CD14-positive monocyte (primary cell): ENCODE results near the gene NUP54. TPM values are rescaled to one million over a fixed set of nuclear protein-coding genes. Genes with fewer than 3 reads are reported as not detected.

ENCODE experiments used
- DNase-seq, 3 donors: peaks; one replicate each; pipeline ENCODE4 v3.0.0-alpha.2; 2011 to 2022
- H2AFZ ChIP-seq: 2 replicates; pipeline ENCODE4 v1.6.0; 2012; ENCODE audit warnings: mild to moderate bottlenecking, low read depth, low read length, inconsistent platforms; ENCODE audit not compliant: insufficient read depth, poor library complexity, severe bottlenecking
- H3K27ac ChIP-seq, 2 donors: 1 replicate in 1 of 2; 2 replicates in 1 of 2; pipeline ENCODE4 v1.5.1; 2012 to 2013; ENCODE audit warnings: low read length in 2 of 2, control low read depth in 1 of 2, inconsistent platforms in 1 of 2, low read depth in 1 of 2, mild to moderate bottlenecking in 1 of 2
- H3K27me3 ChIP-seq, 2 donors: one replicate each; pipeline versions ENCODE4 v1.6.0 to v1.6.1; 2011 to 2013; ENCODE audit warnings: low read length in 2 of 2; ENCODE audit not compliant: control insufficient read depth in 2 of 2, insufficient read depth in 2 of 2
- H3K36me3 ChIP-seq, 2 donors: replicated peaks in 1 of 2; 1 replicate in 1 of 2; 2 replicates in 1 of 2; pipeline versions ENCODE4 v1.5.1 to v1.6.1; 2012 to 2013; ENCODE audit warnings: low read length in 2 of 2, control low read depth in 1 of 2, inconsistent platforms in 1 of 2, mild to moderate bottlenecking in 1 of 2; ENCODE audit not compliant: insufficient read depth in 2 of 2, control insufficient read depth in 1 of 2
- H3K4me1 ChIP-seq, 2 donors: 1 replicate in 1 of 2; 2 replicates in 1 of 2; pipeline versions ENCODE4 v1.5.1 to v1.6.1; 2012 to 2013; ENCODE audit warnings: low read length in 2 of 2, control low read depth in 1 of 2, inconsistent platforms in 1 of 2, mild to moderate bottlenecking in 1 of 2, moderate library complexity in 1 of 2; ENCODE audit not compliant: insufficient read depth in 2 of 2, control insufficient read depth in 1 of 2
- H3K4me2 ChIP-seq: replicated peaks from 2 replicates; pipeline ENCODE3; 2012; ENCODE audit warnings: low read length, moderate library complexity, mild to moderate bottlenecking; ENCODE audit not compliant: poor library complexity, severe bottlenecking; ENCODE audit errors: extremely low read depth
- H3K4me3 ChIP-seq, 3 experiments: fragments of 200-600 bp in 1 of 3; sonication (generic) in 1 of 3; replicated peaks in 1 of 3; 1 replicate in 2 of 3; 2 replicates in 1 of 3; pipeline ENCODE4 v1.5.1; 2011 to 2013; ENCODE audit warnings: low read length in 3 of 3, mild to moderate bottlenecking in 3 of 3, control low read depth in 2 of 3, low read depth in 2 of 3, inconsistent platforms in 1 of 3, moderate library complexity in 1 of 3
- H3K79me2 ChIP-seq: 2 replicates; pipeline ENCODE4 v1.6.0; 2012; ENCODE audit warnings: mild to moderate bottlenecking, control low read depth, inconsistent platforms, low read length, moderate library complexity; ENCODE audit not compliant: insufficient read depth
- H3K9ac ChIP-seq: 2 replicates; pipeline ENCODE4 v1.6.0; 2017; ENCODE audit warnings: low read length, mild to moderate bottlenecking; ENCODE audit not compliant: insufficient read depth, poor library complexity, severe bottlenecking
- H3K9me3 ChIP-seq, 2 donors: replicated peaks in 1 of 2; 1 replicate in 1 of 2; 2 replicates in 1 of 2; pipeline versions ENCODE4 v1.5.1 to v1.6.1; 2012 to 2013; ENCODE audit warnings: low read length in 2 of 2, control low read depth in 1 of 2; ENCODE audit not compliant: control insufficient read depth in 1 of 2, insufficient read depth in 1 of 2
- H4K20me1 ChIP-seq: 2 replicates; pipeline ENCODE4 v1.6.0; 2012; ENCODE audit warnings: mild to moderate bottlenecking, low read length, control low read depth, moderate library complexity; ENCODE audit not compliant: insufficient read depth
- H3K27ac Mint-ChIP-seq, 7 donors: one replicate each; pipeline ENCODE4 v1.8.0; 2020; ENCODE audit warnings: mild to moderate bottlenecking in 7 of 7, mixed read lengths in 7 of 7, moderate library complexity in 6 of 7, inconsistent platforms in 2 of 7
- H3K27me3 Mint-ChIP-seq, 3 donors: one replicate each; pipeline ENCODE4 v1.8.0; 2021 to 2022; ENCODE audit warnings: low read depth in 3 of 3, mild to moderate bottlenecking in 3 of 3, mixed read lengths in 3 of 3, moderate library complexity in 3 of 3, inconsistent platforms in 1 of 3
- H3K36me3 Mint-ChIP-seq, 2 donors: one replicate each; pipeline ENCODE4 v1.8.0; 2020; ENCODE audit warnings: mixed read lengths in 2 of 2, inconsistent platforms in 1 of 2, mild to moderate bottlenecking in 1 of 2
- H3K4me1 Mint-ChIP-seq: one replicate; pipeline ENCODE4 v1.8.0; 2020; ENCODE audit warnings: mild to moderate bottlenecking, mixed read lengths
- H3K4me3 Mint-ChIP-seq, 2 donors: one replicate each; pipeline ENCODE4 v1.8.0; 2020; ENCODE audit warnings: mild to moderate bottlenecking in 2 of 2, mixed read lengths in 2 of 2, moderate library complexity in 1 of 2
- H3K9me3 Mint-ChIP-seq, 7 donors: one replicate each; pipeline ENCODE4 v1.8.0; 2020 to 2022; ENCODE audit warnings: mixed read lengths in 7 of 7, mild to moderate bottlenecking in 6 of 7, moderate library complexity in 6 of 7, inconsistent platforms in 2 of 7
- CTCF ChIP-seq: fragments of 200-600 bp; IDR thresholded peaks from one replicate; pipeline ENCODE4 v1.8.0; 2022; ENCODE audit warnings: antibody characterized with exemption, mild to moderate bottlenecking
- WGBS: methylation state at CpG from one replicate; pipeline ENCODE4 v1.1.5; 2013; ENCODE audit warnings: missing lambda C conversion rate; ENCODE audit not compliant: insufficient coverage; 5-methylcytosine and 5-hydroxymethylcytosine counted together
- intact Hi-C, 2 donors: fragments of 100-400 bp; cut with micrococcal nuclease; formaldehyde crosslinking; loops; one replicate each; pipeline versions ENCODE4 v1.15.0 to v1.15.1; 2023
- polyA plus RNA-seq, 3 donors: library from polyadenylated mRNA; depleted of rRNA in 1 of 3; unstranded in 2 of 3; stranded (reverse) in 1 of 3; fragments of 300-500 nt in 2 of 3; fragments of >200 nt in 1 of 3; fragmentation: Illumina TruSeq in 2 of 3; gene quantifications; 1 replicate in 2 of 3; 2 replicates in 1 of 3; pipeline ENCODE4 v1.2.3, GENCODE V29; 2012 to 2021

The NUP54 gene
- polyA plus RNA-seq, 3 donors: 15.0 to 25.0 (median 16.2) TPM

GRCh38 chr4:76187152-76187551 lies 39.0 kb upstream of the NUP54 start:
- Mint-ChIP-seq H3K27ac (no peak overlapping the region), H3K4me1 (peaks cover 5% of the 10 kb centered on the region), H3K9me3 (peaks cover 0 to 3% (median 0%) of the 10 kb centered on the region in 7 donors), H3K36me3 (peaks cover 42 to 61% of the 10 kb centered on the region in 2 donors), H3K27me3 (no peaks in the 10 kb centered on the region), H3K4me3 (no peak overlapping the region)
- Histone ChIP-seq H3K4me2 (no peak overlapping the region), H3K79me2 (peaks cover 21% of the 10 kb centered on the region), H3K36me3 (peaks cover 18 to 78% of the 10 kb centered on the region in 2 donors), H3K4me1 (peaks cover 0 to 1% of the 10 kb centered on the region in 2 donors), H3K9me3 (no peaks in the 10 kb centered on the region), H3K27me3 (no peaks in the 10 kb centered on the region), H2AFZ (no peak overlapping the region), H4K20me1 (peaks cover 92% of the 10 kb centered on the region), H3K27ac (no peak overlapping the region), H3K4me3 (no peak overlapping the region), H3K9ac (no peak overlapping the region)
- intact Hi-C loops: loop anchor here in 1 of 2 donors (10.0 kb wide), 1 partner anchor 318 kb away; no protein-coding TSS in a partner anchor
- no CpG with 5 or more reads among the region's 3 CpGs for WGBS
- no peak for TF ChIP-seq CTCF
- no peak for DNase-seq

GRCh38 chr4:76182463-76182862 lies 34.3 kb upstream of the NUP54 start:
- no peak overlapping the region for H3K4me3 ChIP-seq
- H3K9me3 ChIP-seq: no peaks in the 10 kb centered on the region
- H3K4me1 ChIP-seq: no peaks in the 10 kb centered on the region
- no peak overlapping the region for H3K4me2 ChIP-seq
- DNase-seq: no peak
- H3K27me3 ChIP-seq: no peaks in the 10 kb centered on the region
- H3K27ac Mint-ChIP-seq: no peak overlapping the region
- no peak overlapping the region for H3K27ac ChIP-seq
- TF ChIP-seq CTCF: no peak
- intact Hi-C loops: loop anchor here in 1 of 2 donors (5.0 to 10.0 kb wide), 2 partner anchors 195 to 322 kb away; no protein-coding TSS in a partner anchor
- peaks cover 47 to 53% of the 10 kb centered on the region in 2 donors for H3K36me3 Mint-ChIP-seq
- H3K9me3 Mint-ChIP-seq: no peaks in the 10 kb centered on the region
- WGBS: no CpG with 5 or more reads among the region's 5 CpGs
- no peaks in the 10 kb centered on the region for H3K27me3 Mint-ChIP-seq
- H3K4me1 Mint-ChIP-seq: peaks cover 2% of the 10 kb centered on the region
- H4K20me1 ChIP-seq: peaks cover 83% of the 10 kb centered on the region
- H3K4me3 Mint-ChIP-seq: no peak overlapping the region
- no peak overlapping the region for H3K9ac ChIP-seq
- no peak overlapping the region for H2AFZ ChIP-seq
- peaks cover 11% of the 10 kb centered on the region for H3K79me2 ChIP-seq
- peaks cover 32 to 69% of the 10 kb centered on the region in 2 donors for H3K36me3 ChIP-seq
